HepG2 (cell line): Measurements from ENCODE around the gene NCOA3. TPM values are rescaled to one million over a fixed set of nuclear protein-coding genes. Genes with fewer than 3 reads are reported as not detected.

Experiments
- AKNA ChIP-seq: sonication (generic); formaldehyde crosslinking; IDR thresholded peaks from 2 replicates; pipeline ENCODE4 v1.4.0; 2020; ENCODE audit warnings: missing genetic modification reagents, borderline replicate concordance
- ATF7 ChIP-seq, 2 experiments: fragments of 450-650 bp in 1 of 2; sonication (generic) in 1 of 2; formaldehyde crosslinking in 1 of 2; IDR thresholded peaks; 2 replicates each; pipeline versions ENCODE4 v1.4.0 to v1.6.1; 2016 to 2020; ENCODE audit warnings: antibody characterized with exemption in 1 of 2, mild to moderate bottlenecking in 1 of 2, missing genetic modification reagents in 1 of 2
- ATRX ChIP-seq: sonication (generic); formaldehyde crosslinking; IDR thresholded peaks from 2 replicates; pipeline ENCODE4 v1.4.0; 2020; ENCODE audit warnings: missing genetic modification reagents, borderline replicate concordance
- GMEB1 ChIP-seq: sonication (generic); formaldehyde crosslinking; IDR thresholded peaks from 2 replicates; pipeline ENCODE4 v1.5.1; 2020; ENCODE audit warnings: missing genetic modification reagents, mild to moderate bottlenecking, borderline replicate concordance
- NR1H2 ChIP-seq: sonication (generic); formaldehyde crosslinking; IDR thresholded peaks from 2 replicates; pipeline ENCODE4 v1.8.1; 2022; ENCODE audit warnings: low read depth, missing genetic modification reagents, borderline replicate concordance
- RBM22 ChIP-seq: fragments of 200-400 bp; formaldehyde crosslinking; optimal IDR thresholded peaks from 2 replicates; pipeline ENCODE3; 2017; ENCODE audit warnings: mild to moderate bottlenecking, low read length, moderate library complexity
- TSC22D2 ChIP-seq: sonication (generic); formaldehyde crosslinking; IDR thresholded peaks from 2 replicates; pipeline ENCODE4 v1.5.1; 2020; ENCODE audit warnings: missing genetic modification reagents, mild to moderate bottlenecking, borderline replicate concordance
- ZBTB26 ChIP-seq: IDR thresholded peaks from 2 replicates; pipeline ENCODE4 v1.6.1; 2016; ENCODE audit warnings: missing compliant biosample characterization, missing genetic modification reagents, borderline replicate concordance
- ZNF318 ChIP-seq: sonication (generic); formaldehyde crosslinking; IDR thresholded peaks from 2 replicates; pipeline ENCODE4 v1.4.0; 2020; ENCODE audit warnings: mild to moderate bottlenecking, missing genetic modification reagents
- ZNF563 ChIP-seq: sonication (generic); formaldehyde crosslinking; IDR thresholded peaks from 2 replicates; pipeline ENCODE4 v1.8.0; 2022; ENCODE audit warnings: mild to moderate bottlenecking, moderate library complexity, missing genetic modification reagents
- polyA plus RNA-seq, 8 experiments: library from polyadenylated mRNA; depleted of rRNA in 3 of 8; stranded (reverse) in 7 of 8; unstranded in 1 of 8; fragments of >200 nt; fragmentation: Illumina TruSeq in 4 of 8; extraction: Trizol in 4 of 8; gene quantifications; 2 replicates each; pipeline versions ENCODE4 v1.2.1 to v1.2.3, GENCODE V29; 2011 to 2016; ENCODE audit warnings: low read depth in 4 of 8, missing spikeins in 1 of 8, mixed read lengths in 1 of 8; ENCODE audit not compliant: insufficient read depth in 1 of 8
- total RNA-seq, 5 experiments: library from RNA; depleted of rRNA; stranded (reverse); fragments of >200 nt; fragmentation: Illumina TruSeq; extraction: Trizol; gene quantifications; 2 replicates each; pipeline ENCODE4 v1.2.3, GENCODE V29; 2016; ENCODE audit warnings: low read depth in 1 of 5

NCOA3 gene
- total and polyA plus RNA-seq, 2 of the 13 experiments (the other 11 are each of a cell fraction or from before 2014, with no cell fraction given), result 35.0 to 56.8 TPM

GRCh38 chr20:47455133-47456040 lies 46.3 kb upstream of the NCOA3 start (continued):
- no peak; the same call in 1 of the 2 replicates for TF ChIP-seq AKNA (CRISPR knock-in tag)
- TF ChIP-seq ZNF563 (CRISPR knock-in tag), result no peak
- TF ChIP-seq RBM22, result peak; percentile 16
- TF ChIP-seq ATRX (CRISPR knock-in tag), result no peak
- peak; percentile 97 for TF ChIP-seq ZNF318 (CRISPR knock-in tag)
- peak; percentile 19; the same call in 1 of the 2 replicates for TF ChIP-seq TSC22D2
- TF ChIP-seq ATF7 (IDR thresholded peaks at IDR 0.05), result no peak
- peak; percentile 95 for TF ChIP-seq ATF7 (CRISPR knock-in tag; IDR thresholded peaks at IDR 0.05)
- peak; percentile 63; the same call in 1 of the 2 replicates for TF ChIP-seq GMEB1
- TF ChIP-seq NR1H2 (CRISPR knock-in tag), result no peak
- TF ChIP-seq ZBTB26 (CRISPR knock-in tag), result 0 out of 2 replicates have a peak, but pooled peaks have one; percentile 65
